ENCODE results near the gene IL1RAPL1. TPM values are rescaled to one million over a fixed set of nuclear protein-coding genes. Genes with fewer than 3 reads are reported as not detected.

The IL1RAPL1 gene
- polyA plus RNA-seq, 1 donor from 2014 or later = not detected

- Histone ChIP-seq H3K27me3 (ENCODE audit: insufficient read depth, low read depth, low read length) (no peaks in the 10 kb centered on the region), H3K4me2 (ENCODE audit: low read length) (no peak overlapping the region), H3K9me3 (ENCODE audit: low read length) (no peaks in the 10 kb centered on the region), H3K36me3 (ENCODE audit: insufficient read depth, low read length) (no peaks in the 10 kb centered on the region), H3F3A (ENCODE audit: insufficient read depth, low read length, poor library complexity, severe bottlenecking) (no peaks in the 10 kb centered on the region), H3K79me2 (replicated peaks; ENCODE audit: insufficient read depth, low read length) (no peaks in the 10 kb centered on the region), H3K27ac (ENCODE audit: low read length) (no peak overlapping the region), H3K9me2 (ENCODE audit: insufficient read depth, low read length) (no peaks in the 10 kb centered on the region), H2AFZ (ENCODE audit: low read depth, low read length) (no peak overlapping the region), H3K9ac (ENCODE audit: low read length) (no peak overlapping the region), H4K20me1 (ENCODE audit: insufficient read depth) (no peaks in the 10 kb centered on the region), H3K4me3 (ENCODE audit: low read length) (no peak overlapping the region)
- TF ChIP-seq, protein P1, sequence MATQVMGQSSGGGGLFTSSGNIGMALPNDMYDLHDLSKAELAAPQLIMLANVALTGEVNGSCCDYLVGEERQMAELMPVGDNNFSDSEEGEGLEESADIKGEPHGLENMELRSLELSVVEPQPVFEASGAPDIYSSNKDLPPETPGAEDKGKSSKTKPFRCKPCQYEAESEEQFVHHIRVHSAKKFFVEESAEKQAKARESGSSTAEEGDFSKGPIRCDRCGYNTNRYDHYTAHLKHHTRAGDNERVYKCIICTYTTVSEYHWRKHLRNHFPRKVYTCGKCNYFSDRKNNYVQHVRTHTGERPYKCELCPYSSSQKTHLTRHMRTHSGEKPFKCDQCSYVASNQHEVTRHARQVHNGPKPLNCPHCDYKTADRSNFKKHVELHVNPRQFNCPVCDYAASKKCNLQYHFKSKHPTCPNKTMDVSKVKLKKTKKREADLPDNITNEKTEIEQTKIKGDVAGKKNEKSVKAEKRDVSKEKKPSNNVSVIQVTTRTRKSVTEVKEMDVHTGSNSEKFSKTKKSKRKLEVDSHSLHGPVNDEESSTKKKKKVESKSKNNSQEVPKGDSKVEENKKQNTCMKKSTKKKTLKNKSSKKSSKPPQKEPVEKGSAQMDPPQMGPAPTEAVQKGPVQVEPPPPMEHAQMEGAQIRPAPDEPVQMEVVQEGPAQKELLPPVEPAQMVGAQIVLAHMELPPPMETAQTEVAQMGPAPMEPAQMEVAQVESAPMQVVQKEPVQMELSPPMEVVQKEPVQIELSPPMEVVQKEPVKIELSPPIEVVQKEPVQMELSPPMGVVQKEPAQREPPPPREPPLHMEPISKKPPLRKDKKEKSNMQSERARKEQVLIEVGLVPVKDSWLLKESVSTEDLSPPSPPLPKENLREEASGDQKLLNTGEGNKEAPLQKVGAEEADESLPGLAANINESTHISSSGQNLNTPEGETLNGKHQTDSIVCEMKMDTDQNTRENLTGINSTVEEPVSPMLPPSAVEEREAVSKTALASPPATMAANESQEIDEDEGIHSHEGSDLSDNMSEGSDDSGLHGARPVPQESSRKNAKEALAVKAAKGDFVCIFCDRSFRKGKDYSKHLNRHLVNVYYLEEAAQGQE (IDR thresholded peaks at IDR 0.05; ENCODE audit: borderline replicate concordance) = no peak
- TF ChIP-seq POLR2AphosphoS5 (IDR thresholded peaks at IDR 0.05) (no peak), EZH2 (IDR thresholded peaks at IDR 0.05; ENCODE audit: borderline replicate concordance, insufficient read depth, low read length, poor library complexity, severe bottlenecking) (no peak)
Measured at GRCh38 chrX:29590921-29591320, 1003.7 kb downstream of the IL1RAPL1 start.

DNA sequence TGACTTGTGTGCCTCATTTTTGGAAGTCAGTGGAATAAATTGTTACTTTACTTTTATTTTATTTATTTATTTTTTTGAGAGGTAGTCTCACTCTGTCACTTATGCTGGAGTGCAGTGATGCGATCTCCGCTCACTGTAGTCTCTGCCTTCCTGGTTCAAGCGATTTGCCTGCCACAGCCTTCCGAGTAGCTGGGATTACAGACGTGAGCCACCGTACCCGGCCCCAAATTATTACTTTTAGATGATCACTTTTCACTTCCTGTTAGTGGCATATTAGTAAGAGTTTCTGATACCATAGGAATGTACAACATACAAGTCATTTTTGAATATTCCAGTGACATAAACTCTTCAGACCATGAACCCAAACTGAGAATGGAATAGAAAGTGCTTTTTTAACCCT lies 1017.1 kb downstream of the IL1RAPL1 start:
- no peak overlapping the region for H3K4me2 ChIP-seq (ENCODE audit: low read length)
- H3K9ac ChIP-seq (ENCODE audit: low read length) = no peak overlapping the region
- no peaks in the 10 kb centered on the region for H3K79me2 ChIP-seq (replicated peaks; ENCODE audit: insufficient read depth, low read length)
- H3K36me3 ChIP-seq (ENCODE audit: insufficient read depth, low read length) = no peaks in the 10 kb centered on the region
- no peaks in the 10 kb centered on the region for H3K9me2 ChIP-seq (ENCODE audit: insufficient read depth, low read length)
- no peaks in the 10 kb centered on the region for H4K20me1 ChIP-seq (ENCODE audit: insufficient read depth)
- no peak for TF ChIP-seq TAF1 (IDR thresholded peaks at IDR 0.05; ENCODE audit: low read depth)
- no peak for TF ChIP-seq SMC3 (conservative IDR thresholded peaks at IDR 0.05; ENCODE audit: poor library complexity)
- TF ChIP-seq RAD21 (conservative IDR thresholded peaks at IDR 0.05) = no peak
- TF ChIP-seq CTCF (IDR thresholded peaks at IDR 0.05; ENCODE audit: poor library complexity, severe bottlenecking) = no peak
- TF ChIP-seq, protein P1 (IDR thresholded peaks at IDR 0.05; ENCODE audit: borderline replicate concordance) = no peak
- no peak for TF ChIP-seq MXI1 (conservative IDR thresholded peaks at IDR 0.05; ENCODE audit: poor library complexity, severe bottlenecking)
- no peak for TF ChIP-seq EZH2 (IDR thresholded peaks at IDR 0.05; ENCODE audit: borderline replicate concordance, insufficient read depth, low read length, poor library complexity, severe bottlenecking)
- TF ChIP-seq EP300 (conservative IDR thresholded peaks at IDR 0.05; ENCODE audit: poor library complexity, severe bottlenecking) = no peak
- TF ChIP-seq POLR2AphosphoS5 (IDR thresholded peaks at IDR 0.05) = no peak
- no peaks in the 10 kb centered on the region for H3F3A ChIP-seq (ENCODE audit: insufficient read depth, low read length, poor library complexity, severe bottlenecking)
- H3K9me3 ChIP-seq (ENCODE audit: low read length) = no peaks in the 10 kb centered on the region
- no peak overlapping the region for H2AFZ ChIP-seq (ENCODE audit: low read depth, low read length)
- no peak overlapping the region for H3K4me3 ChIP-seq (ENCODE audit: low read length)
- no peak overlapping the region for H3K27ac ChIP-seq (ENCODE audit: low read length)
- no peaks in the 10 kb centered on the region for H3K27me3 ChIP-seq (ENCODE audit: insufficient read depth, low read depth, low read length)
